OCI-M2 (cell line): Measurements from ENCODE around the gene DIABLO.

ENCODE experiments used
- DNase-seq: peaks from one replicate; lab custom pipeline; 2025; ENCODE audit not compliant: unreplicated experiment; lab: John Stamatoyannopoulos, UW

Gene DIABLO

GRCh38 chr12:122159882-122160281, 66.0 kb downstream of the DIABLO start:
- no peak for DNase-seq

- DNase-seq, result no peak
Measured at GRCh38 chr12:122158700-122159285, 67.1 kb downstream of the DIABLO start.
